K562 (cell line): ENCODE measurements around the gene MANBA. TPM values are rescaled to one million over a fixed set of nuclear protein-coding genes. Genes with fewer than 3 reads are reported as not detected.

Source experiments
- ATAC-seq: fragments of 200-7000 bp; cut with Tn5 transposase; 3 replicates; pipeline ENCODE4 v1.9.1; 2020; ENCODE audit warnings: moderate library complexity
- BruUV-seq: library from RNA; stranded (reverse); fragments of 400-500 nt; replicated peaks from 2 replicates; lab custom pipeline; 2021; lab: Mats Ljungman, UMichigan
- CTCF ChIA-PET: fragments of 300-600 bp; formaldehyde crosslinking; extraction: SDS; loops from one replicate; lab custom pipeline; 2021; ENCODE audit warnings: low intra/inter-chr PET ratio; lab: Yijun Ruan, JAX
- POLR2A ChIA-PET: fragments of 300-600, 350-650 bp; sonication (Branson Sonifier 250); formaldehyde crosslinking; extraction: SDS; loops from one replicate; lab custom pipeline; 2021; ENCODE audit warnings: antibody characterized with exemption, inconsistent platforms; lab: Yijun Ruan, JAX
- DNase-seq, 4 experiments: peaks; one replicate each; pipeline versions ENCODE4 v3.0.0 to v3.0.0-alpha.2; 2011 to 2018; ENCODE audit warnings: low spot score in 3 of 4, mixed read lengths in 3 of 4; ENCODE audit errors: extremely low read depth in 1 of 4
- FAIRE-seq: peaks from 2 replicates; lab custom pipeline; 2011; peaks lifted over from hg19 to GRCh38; lab: Jason Lieb, UNC
- H2AFZ ChIP-seq: 2 replicates; pipeline ENCODE4 v1.6.0; 2011; ENCODE audit warnings: low read depth, low read length, control low read depth, inconsistent platforms
- H3K27ac ChIP-seq: fragments of 200-600 bp; 3 replicates; pipeline ENCODE4 v1.8.0; 2011; ENCODE audit warnings: low read depth, mild to moderate bottlenecking, control low read depth, inconsistent platforms, low read length, moderate library complexity, mixed read lengths; ENCODE audit errors: extremely low read depth
- H3K27me3 ChIP-seq, 2 experiments: fragments of 300-600 bp in 1 of 2; 2 replicates in 1 of 2; 3 replicates in 1 of 2; pipeline versions ENCODE4 v1.6.0 to v1.8.0; 2011; ENCODE audit warnings: inconsistent platforms in 2 of 2, low read length in 2 of 2, mild to moderate bottlenecking in 1 of 2, mixed read lengths in 1 of 2, moderate library complexity in 1 of 2; ENCODE audit not compliant: control insufficient read depth in 2 of 2, insufficient read depth in 2 of 2
- H3K36me3 ChIP-seq: fragments of 300-600 bp; 3 replicates; pipeline ENCODE4 v1.8.0; 2011; ENCODE audit warnings: mild to moderate bottlenecking, low read length, inconsistent platforms; ENCODE audit not compliant: control insufficient read depth, insufficient read depth
- H3K4me1 ChIP-seq, 2 experiments: fragments of 200-600 bp in 1 of 2; replicated peaks in 1 of 2; 2 replicates in 1 of 2; 3 replicates in 1 of 2; pipeline versions ENCODE4 v1.5.1 to v1.8.0; 2011; ENCODE audit warnings: inconsistent platforms in 2 of 2, low read length in 2 of 2, mild to moderate bottlenecking in 1 of 2, mixed read lengths in 1 of 2, moderate library complexity in 1 of 2; ENCODE audit not compliant: control insufficient read depth in 2 of 2, insufficient read depth in 2 of 2
- H3K4me2 ChIP-seq: 2 replicates; pipeline ENCODE4 v1.6.1; 2011; ENCODE audit warnings: low read length, control low read depth, inconsistent platforms, mixed read lengths; ENCODE audit not compliant: insufficient read depth
- H3K4me3 ChIP-seq: fragments of 200-600 bp; sonication (generic), shearing (Covaris generic); 2 replicates; pipeline ENCODE4 v1.5.1; 2016; ENCODE audit warnings: control low read depth, inconsistent platforms
- H3K79me2 ChIP-seq: fragments of 200-600 bp; 3 replicates; pipeline ENCODE4 v1.8.0; 2011; ENCODE audit warnings: low read length, inconsistent platforms; ENCODE audit not compliant: control insufficient read depth, insufficient read depth
- H3K9ac ChIP-seq, 2 experiments: 2 replicates each; pipeline versions ENCODE4 v1.6.0 to v1.6.1; 2011; ENCODE audit warnings: low read depth in 2 of 2, low read length in 2 of 2, control low read depth in 1 of 2, inconsistent platforms in 1 of 2, mild to moderate bottlenecking in 1 of 2, mixed read lengths in 1 of 2; ENCODE audit not compliant: insufficient read depth in 1 of 2
- H3K9me1 ChIP-seq: one replicate; pipeline ENCODE4 v1.6.0; 2011; ENCODE audit warnings: inconsistent platforms, mild to moderate bottlenecking, low read length, moderate library complexity; ENCODE audit not compliant: control insufficient read depth, insufficient read depth
- H3K9me3 ChIP-seq: replicated peaks from 2 replicates; pipeline ENCODE4 v1.5.1; 2011; ENCODE audit warnings: low read depth, low read length, inconsistent platforms; ENCODE audit not compliant: control insufficient read depth, insufficient read depth
- H4K20me1 ChIP-seq: replicated peaks from 2 replicates; pipeline ENCODE4 v1.6.1; 2011; ENCODE audit warnings: low read length, inconsistent platforms, mixed read lengths; ENCODE audit not compliant: control insufficient read depth, insufficient read depth
- ARID3A ChIP-seq: IDR thresholded peaks from 2 replicates; pipeline ENCODE4 v1.6.1; 2012; ENCODE audit warnings: low read depth, low read length, improper control_type of control experiment, borderline replicate concordance
- CEBPZ ChIP-seq: fragments of 150-350 bp; IDR thresholded peaks from 2 replicates; pipeline ENCODE4 v1.6.1; 2014; ENCODE audit warnings: low read depth, mild to moderate bottlenecking, low read length, borderline replicate concordance
- CHCHD3 ChIP-seq: fragments of 250-450 bp; sonication (Bioruptor Pico); IDR thresholded peaks from 2 replicates; pipeline ENCODE4 v2.1.2; 2022; ENCODE audit warnings: mild to moderate bottlenecking
- CTBP1 ChIP-seq: fragments of 450-650 bp; IDR thresholded peaks from 2 replicates; pipeline ENCODE4 v1.6.1; 2016; ENCODE audit warnings: borderline replicate concordance
- MLX ChIP-seq, 2 experiments: fragments of 450-650 bp in 1 of 2; sonication (generic) in 1 of 2; formaldehyde crosslinking; conservative IDR thresholded peaks; 2 replicates each; pipeline versions ENCODE4 v1.4.0 to v1.8.1; 2020 to 2022; ENCODE audit warnings: mild to moderate bottlenecking in 1 of 2, missing genetic modification reagents in 1 of 2
- MTA2 ChIP-seq: fragments of 450-650 bp; IDR thresholded peaks from 2 replicates; pipeline ENCODE4 v1.6.1; 2016; ENCODE audit warnings: low read depth
- POLR2G ChIP-seq: fragments of 200-400 bp; formaldehyde crosslinking; IDR thresholded peaks from 2 replicates; pipeline ENCODE4 v1.6.1; 2017; ENCODE audit warnings: low read depth, mild to moderate bottlenecking, antibody characterized with exemption, low read length, moderate library complexity
- SUPT5H ChIP-seq: fragments of 450-650 bp; IDR thresholded peaks from 2 replicates; pipeline ENCODE4 v1.6.1; 2016
- TSHZ1 ChIP-seq: fragments of 250-450 bp; sonication (Bioruptor Pico); IDR thresholded peaks from 2 replicates; pipeline ENCODE4 v1.4.0; 2020; ENCODE audit warnings: mild to moderate bottlenecking, moderate library complexity
- ZNF212 ChIP-seq: fragments of 450-650 bp; formaldehyde crosslinking; IDR thresholded peaks from 2 replicates; pipeline ENCODE4 v1.4.0; 2020; ENCODE audit warnings: mild to moderate bottlenecking
- ZNF354B ChIP-seq: fragments of 250-450 bp; sonication (Bioruptor Pico); IDR thresholded peaks from 2 replicates; pipeline ENCODE4 v1.4.0; 2020
- ZNF436 ChIP-seq: fragments of 250-450, 450-650 bp; sonication (Bioruptor Pico); formaldehyde crosslinking; IDR thresholded peaks from 2 replicates; pipeline ENCODE4 v1.7.0; 2020; ENCODE audit warnings: mild to moderate bottlenecking
- WGBS: fragments of 100-300 bp; shearing (Covaris generic); methylation state at CpG from one replicate; pipeline ENCODE4 v1.1.6; 2016; ENCODE audit warnings: low coverage, mixed read lengths; ENCODE audit not compliant: insufficient coverage; ENCODE audit errors: missing lambda C conversion rate; 5-methylcytosine and 5-hydroxymethylcytosine counted together
- in situ Hi-C: fragments of 300-500 bp; cut with MboI; formaldehyde crosslinking; loops from 4 replicates; pipeline ENCODE4 v1.15.0; 2018; ENCODE audit warnings: inconsistent platforms, mixed read lengths
- intact Hi-C: fragments of 100-400 bp; cut with micrococcal nuclease; formaldehyde crosslinking; loops from 2 replicates; pipeline ENCODE4 v1.14.2; 2022
- polyA plus RNA-seq, 8 experiments: library from polyadenylated mRNA; depleted of rRNA in 4 of 8; stranded (reverse) in 5 of 8; unstranded in 3 of 8; fragments of >200 nt; fragmentation: Nextera tagmentation in 2 of 8; fragmentation: Illumina TruSeq in 1 of 8; extraction: Ambion mirVana in 2 of 8; extraction: Trizol in 1 of 8; gene quantifications; 2 replicates each; pipeline versions ENCODE4 v1.2.1 to v1.2.3, GENCODE V29; 2011 to 2014; ENCODE audit warnings: inconsistent platforms in 1 of 8, missing spikeins in 1 of 8
- total RNA-seq, 7 experiments: library from RNA; depleted of rRNA in 6 of 7; stranded (reverse); fragments of >200 nt in 6 of 7; fragmentation: Illumina TruSeq in 2 of 7; extraction: Trizol in 2 of 7; gene quantifications; 2 replicates each; pipeline versions ENCODE4 v1.2.1 to v1.2.3, GENCODE V29; 2011 to 2021; ENCODE audit warnings: low replicate concordance in 1 of 7

MANBA gene
- total and polyA plus RNA-seq, 9 of the 15 experiments (the other 6 are each of a cell fraction or from before 2014, with no cell fraction given): 1.8 to 12.9 (median 7.7) TPM

GRCh38 chr4:102733084-102733483, 27.7 kb downstream of the MANBA start:
- no peaks in the 10 kb centered on the region for H4K20me1 ChIP-seq
- no peak for TF ChIP-seq CTBP1
- no peak for TF ChIP-seq TSHZ1 (CRISPR knock-in tag)
- TF ChIP-seq MLX (CRISPR knock-in tag; conservative IDR thresholded peaks at IDR 0.05): no peak
- TF ChIP-seq ARID3A: no peak
- TF ChIP-seq MTA2: no peak
- TF ChIP-seq CEBPZ: no peak
- no peak for TF ChIP-seq POLR2G
- no peak for TF ChIP-seq CHCHD3 (CRISPR knock-in tag)
- TF ChIP-seq ZNF212 (CRISPR knock-in tag): no peak
- TF ChIP-seq ZNF436 (CRISPR knock-in tag): no peak
- TF ChIP-seq ZNF354B (CRISPR knock-in tag): no peak
- no peak for TF ChIP-seq SUPT5H
- no peak overlapping the region for H3K9ac ChIP-seq
- BruUV-seq: no TSS peak
- no peaks in the 10 kb centered on the region for H3K27me3 ChIP-seq
- no peaks in the 10 kb centered on the region for H3K9me3 ChIP-seq
- no peak overlapping the region for H3K27ac ChIP-seq
- H3K4me3 ChIP-seq: no peak overlapping the region
- H3K79me2 ChIP-seq: peaks cover 6% of the 10 kb centered on the region; the same call in 1 of the 3 replicates
- H2AFZ ChIP-seq: no peak overlapping the region
- CTCF ChIA-PET: no interaction called here
- 69% methylated on average over 3 of the region's 3 CpGs for WGBS
- DNase-seq: no peak
- H3K9me1 ChIP-seq: no peaks in the 10 kb centered on the region
- peaks cover 14% of the 10 kb centered on the region in 2 experiments for H3K4me1 ChIP-seq
- intact Hi-C loops (no loop called here), in situ Hi-C loops (no loop called here)
- no peak for FAIRE-seq
- POLR2A ChIA-PET: no interaction called here
- ATAC-seq: no peak
- no peaks in the 10 kb centered on the region; the same call in 2 of the 3 replicates for H3K36me3 ChIP-seq
- no peak overlapping the region for H3K4me2 ChIP-seq
